Measurements from ENCODE around the gene ACTR3. TPM values are rescaled to one million over a fixed set of nuclear protein-coding genes. Genes with fewer than 3 reads are reported as not detected.

Gene ACTR3
- total RNA-seq, 1 experiment from 2014 or later: 177 TPM

DNA sequence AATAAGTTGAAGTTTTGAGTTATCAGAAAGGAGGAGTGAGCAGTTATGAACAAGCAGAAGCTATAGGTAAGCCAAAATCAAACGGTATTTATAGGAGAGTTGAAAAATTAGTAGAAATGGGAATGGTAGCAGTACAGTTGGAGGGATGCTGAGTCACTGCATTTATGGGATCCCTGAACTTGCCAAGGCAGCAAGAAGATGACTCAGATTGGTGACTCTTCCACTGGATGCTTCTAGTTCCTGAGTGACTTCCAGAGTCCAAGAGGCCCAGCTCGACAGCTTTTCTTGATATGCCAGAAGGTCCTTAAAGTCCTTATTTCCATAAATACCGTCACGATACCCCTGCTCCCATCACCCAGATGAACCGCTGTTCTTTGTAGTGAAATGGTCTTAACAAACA, 31.1 kb upstream of the ACTR3 start:
- DNase-seq: no peak
- no peaks in the 10 kb centered on the region for H3K4me1 ChIP-seq
- H3K36me3 ChIP-seq: no peaks in the 10 kb centered on the region
- H3K4me3 ChIP-seq: no peak overlapping the region
- no peak overlapping the region for H3K27ac ChIP-seq
- H3K27me3 ChIP-seq: no peaks in the 10 kb centered on the region
- no peaks in the 10 kb centered on the region for H3K9me3 ChIP-seq (replicated peaks)

DNA sequence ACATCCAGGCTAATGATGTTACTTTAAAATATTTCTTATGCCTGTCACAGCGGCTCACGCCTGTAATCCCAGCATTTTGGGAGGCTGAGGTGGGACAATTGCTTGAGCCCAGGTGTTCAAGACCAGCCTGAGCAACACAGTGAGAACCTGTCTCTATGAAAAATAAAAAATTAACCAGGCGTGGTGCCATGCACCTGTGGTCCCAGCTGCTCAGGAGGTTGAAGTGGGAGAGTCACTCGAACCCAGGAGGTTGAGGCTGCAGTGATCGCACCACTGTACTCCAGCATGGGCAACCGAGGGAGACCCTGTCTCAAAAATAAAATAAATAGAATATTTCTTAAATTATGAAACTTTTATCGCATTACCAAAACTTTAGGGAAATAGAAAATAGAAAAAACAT, 28.1 kb upstream of the ACTR3 start:
- no peaks in the 10 kb centered on the region for H3K36me3 ChIP-seq
- H3K4me3 ChIP-seq: no peak overlapping the region
- no peaks in the 10 kb centered on the region for H3K4me1 ChIP-seq
- DNase-seq: no peak
- H3K27me3 ChIP-seq: no peaks in the 10 kb centered on the region
- no peak overlapping the region for H3K27ac ChIP-seq
- H3K9me3 ChIP-seq (replicated peaks): no peaks in the 10 kb centered on the region

DNA sequence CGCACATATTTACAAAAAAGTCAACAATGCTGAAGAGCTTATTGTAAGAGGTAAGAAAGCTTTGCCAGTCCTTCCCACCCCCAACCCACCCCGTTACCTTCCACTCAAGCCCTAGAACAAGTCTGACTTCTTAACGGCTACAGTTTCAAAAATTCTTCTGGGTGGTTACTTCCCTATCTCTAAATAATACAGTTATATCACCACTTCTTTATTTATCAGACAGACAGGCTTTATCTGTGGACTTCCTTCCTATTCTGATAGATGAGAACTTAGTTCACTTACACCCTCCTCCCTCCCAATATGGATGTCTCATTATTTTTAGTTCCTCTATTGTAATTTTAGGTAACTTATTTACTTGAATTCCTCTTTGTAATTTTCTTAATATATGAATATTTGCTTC, 26.7 kb upstream of the ACTR3 start:
- H3K27me3 ChIP-seq: no peaks in the 10 kb centered on the region
- H3K9me3 ChIP-seq (replicated peaks): no peaks in the 10 kb centered on the region
- DNase-seq: no peak
- no peak overlapping the region for H3K27ac ChIP-seq
- H3K4me3 ChIP-seq: no peak overlapping the region
- no peaks in the 10 kb centered on the region for H3K4me1 ChIP-seq
- H3K36me3 ChIP-seq: no peaks in the 10 kb centered on the region

DNA sequence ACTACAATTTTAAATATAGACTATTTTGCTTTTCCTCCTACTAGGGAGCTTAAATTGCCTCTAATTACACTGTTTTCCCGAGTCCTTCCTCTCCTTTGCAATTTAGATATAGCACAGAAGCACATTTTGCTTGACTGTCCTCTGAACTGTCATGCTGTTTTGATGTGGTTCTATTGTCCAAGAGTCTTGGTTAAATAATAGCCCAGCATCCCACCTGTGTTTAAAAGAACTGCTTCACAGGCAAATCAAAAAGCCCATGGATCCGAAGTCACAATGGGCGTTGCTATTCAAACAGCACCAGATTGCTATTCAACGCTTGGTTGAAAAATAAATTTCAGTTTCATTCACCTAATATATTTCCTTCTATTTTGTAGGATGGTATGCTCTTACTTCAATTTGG, 22.3 kb upstream of the ACTR3 start:
- Histone ChIP-seq H3K9me3 (replicated peaks) (no peaks in the 10 kb centered on the region), H3K27ac (no peak overlapping the region), H3K27me3 (no peaks in the 10 kb centered on the region), H3K4me1 (no peaks in the 10 kb centered on the region), H3K36me3 (no peaks in the 10 kb centered on the region), H3K4me3 (no peak overlapping the region)
- DNase-seq: no peak

DNA sequence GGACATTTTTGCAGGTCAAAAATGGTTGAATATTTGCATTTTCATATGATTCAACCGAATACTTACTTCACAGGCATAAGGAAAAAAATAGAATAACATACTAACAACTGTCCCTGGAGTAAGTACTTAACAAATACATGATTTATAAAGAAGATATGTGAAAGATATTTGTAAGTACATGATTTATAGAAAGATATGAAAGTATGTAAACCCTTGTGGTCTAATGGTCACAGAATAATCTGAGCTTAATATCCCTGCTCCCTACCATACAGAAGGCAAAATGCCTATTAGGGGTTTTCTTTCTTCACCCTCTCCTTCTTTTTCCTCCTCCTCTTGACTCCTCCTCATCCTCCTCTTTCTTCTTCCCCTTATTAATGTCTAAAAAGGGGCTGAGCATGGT, 20.6 kb upstream of the ACTR3 start:
- no peak for DNase-seq
- Histone ChIP-seq H3K27me3 (no peaks in the 10 kb centered on the region), H3K4me3 (no peak overlapping the region), H3K9me3 (replicated peaks) (no peaks in the 10 kb centered on the region), H3K4me1 (no peaks in the 10 kb centered on the region), H3K27ac (no peak overlapping the region), H3K36me3 (no peaks in the 10 kb centered on the region)

DNA sequence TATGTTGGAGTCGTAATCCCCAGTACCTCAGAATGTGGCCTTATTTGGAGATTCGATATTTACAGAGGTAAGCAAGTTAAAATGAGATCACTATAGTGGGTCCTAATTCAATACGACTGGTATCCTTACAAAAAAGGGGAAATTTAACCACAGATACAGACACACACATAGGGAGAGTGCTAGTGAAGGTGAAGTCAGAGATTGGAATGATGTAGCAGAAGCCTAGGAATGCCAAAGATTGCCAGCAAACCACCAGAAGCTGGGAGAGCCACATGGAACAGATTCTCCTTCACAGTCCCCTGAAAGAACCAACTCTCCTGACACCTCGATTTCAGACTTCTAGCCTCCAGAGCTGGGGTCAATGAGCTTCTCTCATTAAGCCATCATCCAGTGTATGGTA, 17.7 kb upstream of the ACTR3 start:
- Histone ChIP-seq H3K36me3 (no peaks in the 10 kb centered on the region), H3K27me3 (no peaks in the 10 kb centered on the region), H3K9me3 (replicated peaks) (no peaks in the 10 kb centered on the region), H3K27ac (no peak overlapping the region), H3K4me3 (no peak overlapping the region), H3K4me1 (peaks cover 3% of the 10 kb centered on the region; the same call in 1 of the 2 replicates)
- DNase-seq: no peak

DNA sequence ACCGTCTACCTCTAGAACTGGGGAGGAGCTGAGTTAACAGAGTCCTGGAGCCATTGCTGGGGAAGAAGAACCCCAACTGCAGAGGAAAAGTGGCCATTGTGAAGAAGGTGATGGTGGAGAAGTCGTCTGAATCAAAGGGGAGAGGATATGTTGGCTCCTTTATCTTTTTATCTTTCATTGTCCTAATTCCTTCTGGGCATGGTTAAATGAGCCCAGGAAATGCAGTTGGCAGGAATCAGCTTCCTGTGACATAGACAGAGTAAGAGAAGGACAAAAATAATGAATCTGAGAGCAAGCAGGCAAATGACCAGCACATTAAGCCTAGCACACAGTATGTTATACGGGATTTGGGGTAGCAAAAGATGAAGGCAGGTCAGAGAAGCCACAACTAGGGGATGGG, 16.0 kb upstream of the ACTR3 start:
- no peak overlapping the region for H3K27ac ChIP-seq
- H3K4me1 ChIP-seq: peaks cover 6% of the 10 kb centered on the region; the same call in 1 of the 2 replicates
- no peaks in the 10 kb centered on the region for H3K27me3 ChIP-seq
- H3K9me3 ChIP-seq (replicated peaks): no peaks in the 10 kb centered on the region
- no peak for DNase-seq
- no peaks in the 10 kb centered on the region for H3K36me3 ChIP-seq
- no peak overlapping the region for H3K4me3 ChIP-seq

DNA sequence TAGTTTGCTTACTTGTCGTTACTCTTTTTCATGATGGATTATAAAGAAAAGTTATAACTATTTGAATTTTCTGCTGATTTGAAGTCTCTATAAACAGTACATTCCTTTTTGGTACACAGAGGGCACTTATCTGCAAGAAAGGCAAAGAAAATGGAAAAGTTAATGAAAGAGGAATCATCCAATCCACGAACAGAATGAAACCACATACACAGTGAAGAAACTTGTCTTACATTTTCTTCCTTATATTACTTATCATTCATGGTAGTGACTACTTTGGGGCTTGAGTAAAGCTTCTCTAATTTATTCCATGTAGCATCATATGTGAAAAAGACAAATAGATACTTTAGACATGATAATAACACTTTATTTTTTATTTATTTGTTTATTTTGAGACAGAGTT, 14.8 kb upstream of the ACTR3 start:
- no peaks in the 10 kb centered on the region for H3K9me3 ChIP-seq (replicated peaks)
- no peaks in the 10 kb centered on the region for H3K27me3 ChIP-seq
- no peak for DNase-seq
- H3K4me3 ChIP-seq: no peak overlapping the region
- peaks cover 6% of the 10 kb centered on the region; the same call in 1 of the 2 replicates for H3K4me1 ChIP-seq
- H3K27ac ChIP-seq: no peak overlapping the region
- H3K36me3 ChIP-seq: no peaks in the 10 kb centered on the region

DNA sequence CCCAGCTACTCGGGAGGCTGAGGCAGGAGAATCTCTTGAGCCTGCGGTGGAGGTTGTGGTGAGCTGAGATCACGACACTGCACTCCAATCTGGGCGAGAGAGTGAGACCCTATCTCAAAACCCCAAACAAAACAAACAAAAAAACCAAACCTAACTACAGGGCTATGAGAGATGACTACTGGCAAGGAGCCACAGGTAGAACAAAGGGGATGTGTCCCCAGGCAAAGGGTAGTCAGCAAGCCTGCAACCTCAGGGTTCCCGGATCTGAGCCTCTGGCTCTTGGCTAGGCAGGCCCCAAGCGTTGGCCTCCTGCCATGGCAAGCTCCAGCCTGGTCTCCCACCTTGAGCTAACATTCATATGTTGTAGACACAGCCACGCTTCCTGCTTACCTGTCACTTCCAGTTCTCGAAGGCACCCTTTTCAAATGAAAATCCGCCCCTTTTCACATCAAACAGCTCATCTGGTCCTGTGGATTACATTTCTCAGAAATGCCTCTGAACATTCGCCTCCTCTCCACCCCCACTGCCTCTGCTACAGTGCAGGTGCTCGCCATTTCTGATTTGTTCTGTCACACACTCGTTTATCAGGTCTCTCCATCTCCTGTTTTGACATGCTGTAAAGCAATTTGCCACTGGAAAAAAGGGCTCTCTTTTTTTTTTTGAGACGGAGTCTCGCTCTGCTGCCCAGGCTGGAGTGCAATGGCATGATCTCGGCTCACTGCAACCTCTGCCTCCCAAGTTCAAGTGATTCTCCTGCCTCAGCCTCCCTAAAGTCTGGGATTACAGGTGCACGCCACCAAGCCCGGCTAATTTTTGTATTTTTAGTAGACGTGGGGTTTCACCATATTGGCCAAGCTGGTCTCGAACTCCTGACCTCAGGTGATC, 13.1 kb upstream of the ACTR3 start:
- Histone ChIP-seq H3K9me3 (replicated peaks) (no peaks in the 10 kb centered on the region), H3K27me3 (no peaks in the 10 kb centered on the region), H3K36me3 (no peaks in the 10 kb centered on the region), H3K4me1 (peaks cover 6% of the 10 kb centered on the region; the same call in 1 of the 2 replicates), H3K4me3 (no peak overlapping the region), H3K27ac (no peak overlapping the region)
- peak; percentile 85 to 91 for DNase-seq

DNA sequence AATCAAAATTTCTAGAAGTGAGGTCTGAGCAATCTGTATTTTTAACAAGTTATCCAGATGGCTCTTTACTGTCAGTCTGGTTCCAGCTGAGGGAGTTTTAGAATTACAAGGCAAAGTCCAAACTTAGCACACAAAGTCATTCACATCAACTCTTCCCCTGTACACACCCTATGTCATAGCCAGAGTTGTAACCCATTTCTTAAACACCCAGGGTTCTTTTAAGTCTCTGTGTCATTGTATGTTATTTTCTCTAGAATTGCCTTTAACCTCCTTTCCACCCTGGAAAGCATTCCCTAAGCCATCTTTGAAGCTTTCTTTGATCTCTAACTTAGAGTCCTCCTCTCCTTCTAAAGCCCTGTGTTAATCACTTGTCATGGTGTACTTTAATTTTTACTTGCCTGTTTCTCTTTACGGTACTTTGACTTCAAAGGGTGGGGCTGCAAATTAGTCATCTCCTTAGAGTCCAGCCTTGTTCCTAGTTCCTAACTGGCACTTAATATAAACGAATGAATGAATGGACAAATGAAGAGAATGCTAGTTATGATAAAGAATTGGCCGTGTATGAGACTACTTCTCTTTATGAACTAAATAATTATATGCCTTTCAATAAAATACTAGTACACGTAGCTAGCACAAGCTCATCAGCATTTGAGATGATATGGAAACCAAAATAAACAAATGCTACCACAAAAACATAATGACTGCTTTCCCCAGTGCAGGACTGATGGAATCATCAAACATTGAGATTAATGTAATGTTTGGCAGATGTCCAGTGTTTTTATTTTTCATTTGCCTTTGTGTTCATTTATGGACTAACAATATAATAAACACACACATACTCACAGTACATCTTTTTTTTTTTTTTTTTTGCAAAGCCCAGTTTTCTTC, 11.9 kb upstream of the ACTR3 start:
- no peaks in the 10 kb centered on the region for H3K36me3 ChIP-seq
- no peaks in the 10 kb centered on the region for H3K27me3 ChIP-seq
- H3K4me3 ChIP-seq: no peak overlapping the region
- H3K4me1 ChIP-seq: peaks cover 6% of the 10 kb centered on the region; the same call in 1 of the 2 replicates
- no peak overlapping the region for H3K27ac ChIP-seq
- DNase-seq: peak in 1 of 2 experiments; percentile 24
- no peaks in the 10 kb centered on the region for H3K9me3 ChIP-seq (replicated peaks)

DNA sequence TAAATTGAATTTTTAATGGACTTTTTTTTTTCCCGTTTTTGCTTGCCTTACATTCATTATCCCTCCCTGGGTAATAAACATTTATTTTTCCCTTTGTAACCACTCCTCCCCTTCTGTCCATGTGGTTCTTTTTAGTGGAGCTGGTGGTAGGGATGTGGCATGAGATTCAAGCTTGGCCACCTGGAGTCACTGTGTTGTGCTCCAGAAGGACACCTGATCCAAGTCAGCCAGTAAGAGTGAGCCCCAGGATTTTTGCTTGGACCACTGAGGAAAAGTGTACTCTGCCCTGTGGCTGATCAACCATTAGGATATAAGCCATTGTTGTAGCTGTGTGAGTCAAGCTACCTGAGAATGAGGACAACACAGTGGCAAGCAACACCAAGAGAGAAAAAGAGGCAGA, 11.1 kb upstream of the ACTR3 start:
- H3K4me3 ChIP-seq: no peak overlapping the region
- no peak overlapping the region for H3K27ac ChIP-seq
- no peaks in the 10 kb centered on the region for H3K36me3 ChIP-seq
- no peaks in the 10 kb centered on the region for H3K9me3 ChIP-seq (replicated peaks)
- H3K4me1 ChIP-seq: peaks cover 6% of the 10 kb centered on the region; the same call in 1 of the 2 replicates
- DNase-seq: no peak
- no peaks in the 10 kb centered on the region for H3K27me3 ChIP-seq

DNA sequence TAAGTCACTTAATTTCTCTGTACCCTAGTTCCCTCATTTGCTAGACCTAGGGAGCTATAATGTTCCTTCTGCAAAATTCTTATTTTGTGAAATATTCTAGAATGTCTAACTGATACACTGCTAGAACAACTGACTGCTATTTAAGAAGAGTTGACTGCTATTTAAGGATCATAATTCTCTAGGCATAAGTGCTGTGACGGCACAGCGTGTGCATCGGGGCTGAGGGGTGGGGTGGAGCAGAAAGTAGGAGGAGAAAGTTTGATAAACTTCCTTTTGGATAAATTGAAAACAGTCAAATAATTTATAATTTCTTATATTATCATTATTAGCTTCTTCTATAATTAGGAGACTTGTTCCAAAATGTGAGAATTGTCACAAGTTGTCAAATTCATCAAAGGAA, 10.4 kb upstream of the ACTR3 start:
- DNase-seq: no peak
- H3K27ac ChIP-seq: no peak overlapping the region
- no peaks in the 10 kb centered on the region for H3K27me3 ChIP-seq

DNA sequence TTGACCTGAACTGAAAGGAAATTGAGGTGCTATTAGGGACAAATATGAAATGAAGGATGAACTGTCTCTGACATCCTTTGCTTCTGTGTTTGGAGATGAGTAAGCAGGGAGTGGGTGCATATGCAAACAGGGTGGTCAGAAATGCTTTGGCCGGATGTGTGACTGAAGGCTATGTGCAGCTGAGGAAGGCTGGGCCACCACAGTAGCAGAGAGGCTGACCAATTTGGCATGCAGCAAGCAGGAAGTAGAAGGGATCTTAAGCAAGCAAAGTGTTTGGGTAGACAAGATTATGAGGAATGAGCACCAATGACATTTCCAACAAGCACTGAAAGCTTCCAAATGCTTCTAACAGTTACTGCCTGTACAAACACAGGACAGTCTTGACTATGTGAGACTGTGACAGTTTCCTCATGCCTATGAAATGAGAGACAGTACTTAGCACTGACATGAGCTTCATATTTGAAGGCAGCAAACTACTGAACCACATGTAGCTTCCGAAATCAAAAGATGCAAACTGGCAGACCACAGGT, 3.3 kb upstream of the ACTR3 start:
- Histone ChIP-seq H3K4me1 (peaks cover 4% of the 10 kb centered on the region; the same call in 1 of the 2 replicates), H3K27ac (no peak overlapping the region), H3K27me3 (no peaks in the 10 kb centered on the region), H3K4me3 (no peak overlapping the region), H3K36me3 (no peaks in the 10 kb centered on the region), H3K9me3 (replicated peaks) (no peaks in the 10 kb centered on the region)
- DNase-seq: peak; percentile 25 to 32

More for the DNA sequence above, 10.4 kb upstream of the ACTR3 start:
- peaks cover 6% of the 10 kb centered on the region; the same call in 1 of the 2 replicates for H3K4me1 ChIP-seq
- H3K9me3 ChIP-seq (replicated peaks): no peaks in the 10 kb centered on the region
- H3K36me3 ChIP-seq: no peaks in the 10 kb centered on the region
- no peak overlapping the region for H3K4me3 ChIP-seq

DNA sequence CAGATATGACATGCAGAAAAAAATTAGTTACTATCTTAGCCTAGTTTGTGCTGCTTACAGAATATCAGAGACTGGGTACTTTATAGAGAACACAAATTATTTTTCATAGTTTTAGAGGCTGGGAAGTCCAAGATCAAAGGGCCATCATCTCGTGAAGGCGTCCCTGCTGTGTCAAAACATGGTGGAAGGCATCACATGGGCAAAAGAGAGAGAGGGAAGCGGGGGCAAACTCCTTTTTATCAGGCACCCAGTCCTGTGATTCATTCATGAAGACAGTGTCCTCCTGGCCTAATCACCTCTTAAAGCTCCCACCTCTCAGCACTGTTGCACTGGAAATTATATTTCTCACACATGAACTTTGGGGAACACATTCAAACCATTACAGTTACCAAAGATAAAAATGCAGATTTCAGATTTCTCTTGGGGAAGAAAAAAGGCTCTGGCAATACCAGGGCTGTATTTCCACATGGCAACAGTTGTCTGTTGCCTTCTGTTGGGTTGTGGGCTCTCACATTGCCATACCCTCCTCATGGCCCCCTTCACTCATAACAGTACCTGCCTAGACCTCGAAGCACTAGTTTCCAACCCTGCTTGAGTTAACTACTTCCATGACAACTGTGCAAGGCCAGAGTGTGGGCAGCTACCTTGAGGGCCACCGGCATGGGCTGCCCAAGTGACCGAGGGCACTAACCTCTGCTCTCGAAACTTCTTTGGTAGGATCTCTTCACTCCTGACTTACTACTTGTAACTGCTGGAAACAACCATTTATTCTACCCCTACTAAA, 2.7 kb upstream of the ACTR3 start:
- H3K4me1 ChIP-seq: peaks cover 10% of the 10 kb centered on the region; the same call in 1 of the 2 replicates
- H3K9me3 ChIP-seq (replicated peaks): no peaks in the 10 kb centered on the region

More for the DNA sequence above, 2.7 kb upstream of the ACTR3 start:
- Histone ChIP-seq H3K36me3 (no peaks in the 10 kb centered on the region), H3K27ac (no peak overlapping the region), H3K27me3 (no peaks in the 10 kb centered on the region), H3K4me3 (no peak overlapping the region)
- DNase-seq: no peak

Data from SJCRH30 (cell line).